ENCODE data around the gene SLAMF1. TPM values are rescaled to one million over a fixed set of nuclear protein-coding genes. Genes with fewer than 3 reads are reported as not detected.

SLAMF1 gene
- total and polyA plus RNA-seq, 12 donors: 0.17 to 3.8 (median 0.32) TPM; not detected in 4

DNA sequence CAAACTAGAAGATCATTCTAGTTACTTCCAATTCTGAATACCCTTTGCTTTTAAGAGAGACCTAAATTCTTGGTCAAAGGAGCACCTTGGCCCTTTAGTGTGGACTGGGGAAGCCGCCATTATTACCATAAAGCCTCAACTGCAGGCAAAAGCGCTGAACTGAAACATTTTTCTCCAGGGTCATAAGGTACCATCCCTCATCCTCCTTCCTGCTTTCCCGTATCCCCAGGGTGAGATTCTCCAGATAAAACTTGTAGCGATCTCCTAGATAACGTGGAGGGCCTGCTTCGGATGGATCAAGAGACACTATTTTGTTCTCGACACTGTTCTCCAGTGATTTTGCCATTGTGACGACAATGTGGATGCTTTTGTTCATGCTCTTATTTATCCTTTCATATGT lies 9.8 kb downstream of the SLAMF1 start:
- peak overlapping the region in 1 of 10 donors; percentile 81 for H3K27ac ChIP-seq
- H3K4me1 ChIP-seq: peaks cover 0 to 63% (median 0%) of the 10 kb centered on the region in 9 donors
- TF ChIP-seq, protein P1, sequence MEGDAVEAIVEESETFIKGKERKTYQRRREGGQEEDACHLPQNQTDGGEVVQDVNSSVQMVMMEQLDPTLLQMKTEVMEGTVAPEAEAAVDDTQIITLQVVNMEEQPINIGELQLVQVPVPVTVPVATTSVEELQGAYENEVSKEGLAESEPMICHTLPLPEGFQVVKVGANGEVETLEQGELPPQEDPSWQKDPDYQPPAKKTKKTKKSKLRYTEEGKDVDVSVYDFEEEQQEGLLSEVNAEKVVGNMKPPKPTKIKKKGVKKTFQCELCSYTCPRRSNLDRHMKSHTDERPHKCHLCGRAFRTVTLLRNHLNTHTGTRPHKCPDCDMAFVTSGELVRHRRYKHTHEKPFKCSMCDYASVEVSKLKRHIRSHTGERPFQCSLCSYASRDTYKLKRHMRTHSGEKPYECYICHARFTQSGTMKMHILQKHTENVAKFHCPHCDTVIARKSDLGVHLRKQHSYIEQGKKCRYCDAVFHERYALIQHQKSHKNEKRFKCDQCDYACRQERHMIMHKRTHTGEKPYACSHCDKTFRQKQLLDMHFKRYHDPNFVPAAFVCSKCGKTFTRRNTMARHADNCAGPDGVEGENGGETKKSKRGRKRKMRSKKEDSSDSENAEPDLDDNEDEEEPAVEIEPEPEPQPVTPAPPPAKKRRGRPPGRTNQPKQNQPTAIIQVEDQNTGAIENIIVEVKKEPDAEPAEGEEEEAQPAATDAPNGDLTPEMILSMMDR (IDR thresholded peaks at IDR 0.05): no peak
- DNase-seq: no peak
- intact Hi-C loops (cut with DNase I): no loop called here
- ATAC-seq: no peak
- H3K36me3 ChIP-seq: peaks cover 0 to 10% (median 0%) of the 10 kb centered on the region in 9 donors
- WGBS, 2 donors: 89 to 92% methylated on average over 8 of the region's 8 CpGs
- H3K9me3 ChIP-seq: no peaks in the 10 kb centered on the region
- H3K27me3 ChIP-seq: no peaks in the 10 kb centered on the region
- H3K4me3 ChIP-seq: no peak overlapping the region

DNA sequence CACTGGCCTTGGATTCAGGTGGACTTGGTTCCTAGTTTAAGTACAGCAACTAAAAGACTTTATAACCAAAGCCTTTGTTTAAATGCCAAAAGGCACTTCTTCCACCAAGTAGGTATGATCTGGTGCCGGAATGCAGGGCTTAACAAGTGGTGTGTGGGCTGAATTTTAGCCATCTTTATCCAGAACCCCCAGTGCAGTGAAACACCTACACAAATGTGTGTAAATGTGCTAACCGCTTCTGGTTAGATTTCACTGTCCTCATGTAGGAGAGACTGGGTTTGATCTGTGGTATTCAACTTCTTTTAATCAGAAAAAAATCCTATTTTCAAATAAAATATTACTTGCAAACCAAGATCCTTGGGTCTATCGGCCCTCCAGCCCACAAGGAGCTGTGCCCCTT lies 10.3 kb downstream of the SLAMF1 start:
- Histone ChIP-seq H3K9me3 (no peaks in the 10 kb centered on the region), H3K36me3 (peaks cover 0 to 10% (median 0%) of the 10 kb centered on the region in 9 donors), H3K4me3 (no peak overlapping the region), H3K27me3 (no peaks in the 10 kb centered on the region), H3K27ac (peak overlapping the region in 1 of 10 donors; percentile 45), H3K4me1 (peaks cover 0 to 64% (median 0%) of the 10 kb centered on the region in 9 donors)
- no peak for ATAC-seq
- 91 to 92% methylated on average over 3 of the region's 3 CpGs for WGBS, 2 donors
- intact Hi-C loops (cut with DNase I): no loop called here
- DNase-seq: no peak
- TF ChIP-seq, protein P1 (IDR thresholded peaks at IDR 0.05): no peak

DNA sequence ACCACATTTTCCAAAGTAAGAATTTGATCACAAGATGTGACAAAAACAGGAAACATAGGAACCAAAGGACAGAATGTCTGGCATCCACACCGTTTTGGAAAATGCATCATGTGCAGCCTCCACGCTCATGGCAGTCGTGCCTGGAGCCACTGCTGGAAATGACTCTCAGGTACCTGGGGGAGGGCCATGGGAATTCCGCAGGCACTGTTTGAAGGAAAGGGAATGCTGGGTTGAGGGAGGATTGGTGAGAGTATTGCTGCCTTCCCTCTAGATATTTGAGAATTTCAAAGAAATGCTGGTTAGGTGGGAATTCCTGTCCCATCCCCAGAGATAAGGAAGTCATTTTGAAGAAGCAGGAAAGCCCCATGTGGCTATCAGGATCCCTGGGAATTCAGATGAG lies 10.8 kb downstream of the SLAMF1 start:
- Histone ChIP-seq H3K4me1 (peaks cover 0 to 62% (median 0%) of the 10 kb centered on the region in 9 donors), H3K27ac (peak overlapping the region in 1 of 10 donors; percentile 45), H3K4me3 (no peak overlapping the region), H3K9me3 (no peaks in the 10 kb centered on the region), H3K27me3 (no peaks in the 10 kb centered on the region), H3K36me3 (peaks cover 0 to 10% (median 0%) of the 10 kb centered on the region in 9 donors)
- ATAC-seq (no peak), DNase-seq (no peak)
- 64 to 67% methylated on average over 4 of the region's 4 CpGs for WGBS, 2 donors
- intact Hi-C loops (cut with DNase I): no loop called here
- TF ChIP-seq, protein P1 (IDR thresholded peaks at IDR 0.05): no peak

DNA sequence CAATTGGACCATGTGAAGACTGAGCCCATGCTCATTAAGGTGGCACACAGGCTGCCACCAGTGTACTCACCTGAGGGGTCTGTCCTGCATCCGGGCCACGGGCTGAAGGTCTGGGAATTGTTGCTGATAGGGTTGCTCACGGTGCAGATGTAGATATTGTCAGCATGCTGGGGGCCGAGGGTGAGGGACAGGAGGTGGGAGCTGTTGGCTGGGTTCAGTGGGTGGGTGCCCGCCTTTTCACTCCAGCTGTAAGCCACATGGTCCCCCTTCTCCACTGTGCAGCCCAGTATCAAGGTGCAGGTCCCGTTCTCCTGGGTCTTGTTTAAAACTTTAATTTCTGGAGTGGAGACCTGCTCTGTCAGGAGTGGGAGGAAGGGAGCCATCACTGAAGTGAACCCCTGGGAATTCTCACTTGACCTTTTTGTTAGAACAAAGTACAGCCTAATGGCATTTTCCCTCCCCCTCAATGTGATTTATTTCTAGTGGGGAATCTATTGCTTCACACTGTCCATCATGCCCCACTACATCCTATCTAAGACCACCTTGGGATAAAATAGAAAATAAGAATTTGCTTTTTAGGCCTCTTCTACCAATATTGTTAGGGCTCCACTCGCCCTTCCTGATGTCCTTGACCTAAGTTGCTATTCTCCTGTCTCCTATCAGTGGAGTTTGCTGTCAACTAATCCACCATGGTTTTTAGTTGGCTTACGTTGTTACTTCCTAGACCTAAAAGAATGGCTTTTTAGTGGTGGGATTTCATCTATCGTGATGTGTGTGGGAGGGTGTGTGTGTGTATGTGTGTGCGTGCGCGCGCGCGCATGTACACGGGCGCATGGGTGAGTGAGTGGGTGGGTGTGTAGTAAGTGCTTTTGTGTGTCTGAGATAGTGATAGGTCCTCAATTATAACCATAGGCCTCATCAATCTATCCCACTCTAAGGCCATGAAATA lies 12.0 kb downstream of the SLAMF1 start:
- no peak overlapping the region for H3K4me3 ChIP-seq
- ATAC-seq (no peak), DNase-seq (no peak)
- intact Hi-C loops (cut with DNase I): no loop called here
- TF ChIP-seq, protein P1 (IDR thresholded peaks at IDR 0.05): no peak
- H3K27me3 ChIP-seq: no peaks in the 10 kb centered on the region
- no peaks in the 10 kb centered on the region for H3K9me3 ChIP-seq
- 89 to 95% methylated on average over 17 of the region's 17 CpGs for WGBS, 2 donors
- H3K27ac ChIP-seq: no peak overlapping the region
- peaks cover 0 to 10% (median 0%) of the 10 kb centered on the region in 9 donors for H3K36me3 ChIP-seq
- peaks cover 0 to 62% (median 0%) of the 10 kb centered on the region in 9 donors for H3K4me1 ChIP-seq

Data from heart right ventricle (tissue), 16 donors.